Stimulated activated CD8-positive, alpha-beta memory T cell treated with anti-CD3 and anti-CD28 coated beads, Interleukin-7, amount 100 ng/mL, for 1 hour (primary cell): ENCODE measurements around the gene HMOX2.

ENCODE experiments used
- DNase-seq, 2 donors: peaks; one replicate each; pipeline ENCODE4 v3.0.0-alpha.2; 2020; ENCODE audit warnings: low read depth in 2 of 2

HMOX2 gene

DNA sequence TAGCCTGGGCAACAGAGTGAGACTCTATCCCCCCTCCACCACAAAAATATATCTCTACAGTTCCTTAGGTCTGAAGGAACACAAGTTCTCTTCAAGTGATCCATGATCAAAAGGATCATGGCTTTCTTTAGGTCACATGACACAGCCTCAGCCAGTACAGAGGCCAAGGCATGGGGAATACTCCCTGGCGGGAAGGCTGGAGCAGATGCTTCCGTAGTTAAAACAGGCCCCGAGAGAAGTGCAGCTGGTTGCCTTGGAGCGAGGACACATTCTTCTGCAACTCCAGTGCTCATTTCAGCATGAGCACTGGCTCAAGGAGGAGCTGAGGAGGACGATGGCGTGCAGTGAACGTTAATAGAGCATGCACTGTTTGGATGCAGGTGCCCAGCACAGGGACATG, 48.9 kb downstream of the HMOX2 start:
- DNase-seq = no peak

DNA sequence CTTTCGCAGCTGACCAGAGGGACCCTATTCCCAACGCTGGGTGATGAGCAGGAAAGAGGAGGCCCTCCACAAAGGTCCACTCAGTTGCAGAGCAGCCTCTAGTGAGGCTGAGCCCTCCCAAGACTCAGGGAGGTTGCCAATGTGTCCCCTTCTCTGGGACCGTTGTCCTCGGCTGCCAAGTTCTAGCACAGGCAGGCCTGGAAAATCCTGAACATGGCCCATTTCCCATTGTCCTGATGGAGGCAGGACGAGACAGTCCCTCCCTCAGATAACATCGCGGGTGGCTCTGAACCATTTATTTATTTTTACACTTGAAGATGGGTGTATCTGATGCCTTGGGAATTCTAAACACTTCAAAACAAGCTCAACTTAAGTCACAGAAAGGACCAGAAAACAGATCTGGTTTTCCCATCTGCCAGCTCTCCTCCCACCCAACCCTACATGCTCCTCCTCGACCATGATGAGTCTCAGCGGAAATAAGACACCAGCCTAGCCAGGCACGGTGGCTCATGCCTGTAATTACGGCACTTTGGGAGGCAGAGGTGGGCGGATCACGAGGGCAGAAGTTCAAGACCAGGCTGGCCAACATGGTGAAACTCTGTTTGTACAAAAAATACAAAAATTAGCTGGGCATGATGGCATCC, 49.6 kb downstream of the HMOX2 start:
- DNase-seq = no peak

- no peak for DNase-seq
These were observed 53.2 kb downstream of the HMOX2 start for GRCh38 chr16:4529085-4530060.

DNA sequence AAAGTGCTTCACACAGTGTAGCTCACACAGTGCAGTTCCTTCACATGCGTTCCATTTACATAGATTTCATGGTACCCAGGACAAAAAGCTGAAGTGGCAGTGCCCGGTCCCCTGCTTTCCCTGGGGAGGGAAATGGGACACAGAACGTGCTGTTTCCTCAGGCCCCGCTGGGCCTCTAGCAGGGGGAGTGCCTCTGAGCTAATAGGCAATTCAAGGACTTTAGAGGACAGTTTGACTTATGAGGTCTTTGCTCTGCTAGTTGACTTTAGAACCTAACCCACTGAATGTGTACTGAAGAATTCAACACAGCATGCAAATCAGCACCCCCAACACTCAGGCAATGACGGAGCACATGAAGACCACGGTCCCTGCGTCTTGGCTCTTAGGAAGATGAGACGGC, 55.6 kb downstream of the HMOX2 start:
- DNase-seq = no peak

- no peak for DNase-seq
These were observed 56.0 kb downstream of the HMOX2 start for GRCh38 chr16:4532238-4532637.

DNA sequence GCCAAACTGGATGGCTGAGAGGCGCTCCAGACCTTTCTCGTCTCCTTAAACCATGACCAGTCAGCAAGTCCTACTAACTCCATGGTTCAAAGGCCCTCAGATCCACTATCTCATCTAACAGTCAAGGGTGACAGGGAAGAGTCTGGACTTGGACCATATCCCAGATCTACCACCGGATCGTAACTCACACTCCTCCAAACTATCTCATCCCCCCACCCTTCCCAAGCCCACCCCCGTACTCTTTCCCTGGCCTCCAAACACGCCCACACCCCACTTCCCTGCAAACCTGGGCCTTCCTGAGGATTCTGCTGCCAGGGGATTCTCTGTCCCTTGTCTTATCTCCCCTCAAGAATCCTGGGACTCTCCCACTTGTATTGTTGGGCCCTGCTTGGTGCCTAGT, 57.3 kb downstream of the HMOX2 start:
- DNase-seq = no peak

DNA sequence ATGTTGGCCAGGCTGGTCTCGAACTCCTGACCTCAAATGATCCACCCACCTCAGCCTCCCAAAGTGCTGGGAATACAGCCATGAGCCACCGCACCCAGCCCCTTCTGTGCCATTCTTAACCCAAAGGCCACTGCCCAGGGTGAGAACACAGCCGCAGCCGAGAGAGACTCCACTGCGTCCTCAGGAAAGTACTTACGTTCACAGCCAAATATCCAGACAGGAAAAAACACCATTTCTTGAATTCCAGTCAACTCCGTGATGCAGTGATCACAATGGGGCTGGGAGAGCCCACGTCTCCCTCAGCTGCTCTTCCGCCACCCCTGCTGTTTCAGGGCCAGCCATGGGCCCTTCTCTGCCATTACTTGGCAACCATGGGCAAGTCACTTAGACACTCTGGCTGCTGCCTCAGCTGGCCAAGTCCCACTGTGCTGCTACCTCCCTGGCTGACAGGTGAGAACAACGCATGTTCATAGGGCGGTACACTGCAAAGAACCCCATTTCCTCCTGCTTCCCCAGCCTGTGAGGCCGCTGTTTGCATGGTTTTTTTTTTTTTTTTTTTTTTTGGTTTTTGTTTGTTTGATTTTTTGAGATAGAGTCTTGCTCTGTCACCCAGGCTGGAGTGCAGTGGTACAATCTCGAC, 58.1 kb downstream of the HMOX2 start:
- no peak for DNase-seq

GRCh38 chr16:4535627-4536108, 59.5 kb downstream of the HMOX2 start:
- DNase-seq = no peak

DNA sequence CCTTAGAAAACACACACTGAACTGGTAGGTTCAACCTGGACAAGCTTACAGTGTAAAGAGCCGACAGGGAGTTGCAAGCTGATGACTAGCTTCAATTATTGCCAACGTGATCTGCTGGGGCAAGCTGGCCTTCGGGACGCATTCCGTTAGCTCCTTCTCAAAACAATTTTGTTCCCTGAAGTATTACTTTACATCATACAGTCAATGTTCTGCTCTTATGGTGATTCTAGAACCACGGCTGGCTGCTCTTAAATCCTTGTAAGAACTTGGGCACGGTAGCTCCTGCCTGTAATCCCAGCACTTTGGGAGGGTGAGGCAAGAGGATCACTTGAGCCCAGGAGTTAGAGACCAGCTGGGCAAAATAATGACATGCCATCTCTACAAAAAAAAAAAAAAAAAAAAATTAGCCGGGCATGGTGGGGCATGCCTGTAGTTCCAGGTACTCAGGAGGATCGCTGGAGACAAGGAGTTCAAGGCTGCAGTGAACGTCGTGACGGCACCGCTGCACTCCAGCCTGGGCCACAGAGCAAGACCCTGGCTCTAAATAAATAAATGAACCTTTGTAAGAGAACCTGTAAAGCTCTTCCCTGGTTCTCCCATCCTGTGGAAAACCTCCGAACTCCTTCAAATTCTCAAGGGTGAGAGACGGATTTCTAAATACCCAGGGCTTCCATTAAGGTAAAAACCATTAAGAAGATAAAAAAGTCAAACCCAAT, 60.4 kb downstream of the HMOX2 start:
- no peak for DNase-seq

- no peak for DNase-seq
These were observed 61.5 kb downstream of the HMOX2 start for GRCh38 chr16:4537376-4538343.

GRCh38 chr16:4538350-4539235, 62.4 kb downstream of the HMOX2 start, which contains the start of gene CDIP1:
TSS of gene CDIP1 (minus strand) at chr16:4538773. CDS start at chr16:4514130, 24,643 bp downstream.
- peak; percentile 87 to 92 for DNase-seq

- DNase-seq = no peak
These were observed 63.6 kb downstream of the HMOX2 start for GRCh38 chr16:4539716-4540284.

DNA sequence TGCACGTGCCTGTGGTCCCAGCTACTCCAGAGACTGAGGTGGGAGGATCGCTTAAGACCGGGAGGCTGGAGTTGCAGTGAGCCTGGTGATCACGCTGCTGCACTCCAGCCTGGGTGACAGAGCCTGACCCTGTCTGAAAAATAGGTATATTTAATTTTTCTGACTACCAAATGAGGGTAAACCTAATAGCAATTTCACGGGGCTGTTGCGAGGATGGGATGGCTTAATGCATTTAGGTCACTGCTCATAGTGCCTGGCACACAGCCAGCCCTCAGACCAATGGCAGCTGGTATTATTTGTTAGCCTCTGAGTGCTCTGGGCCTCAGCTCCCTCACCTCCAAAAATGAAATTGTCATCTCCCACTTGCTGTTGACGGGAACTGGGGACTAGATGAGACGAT, 68.3 kb downstream of the HMOX2 start:
- DNase-seq = no peak

DNA sequence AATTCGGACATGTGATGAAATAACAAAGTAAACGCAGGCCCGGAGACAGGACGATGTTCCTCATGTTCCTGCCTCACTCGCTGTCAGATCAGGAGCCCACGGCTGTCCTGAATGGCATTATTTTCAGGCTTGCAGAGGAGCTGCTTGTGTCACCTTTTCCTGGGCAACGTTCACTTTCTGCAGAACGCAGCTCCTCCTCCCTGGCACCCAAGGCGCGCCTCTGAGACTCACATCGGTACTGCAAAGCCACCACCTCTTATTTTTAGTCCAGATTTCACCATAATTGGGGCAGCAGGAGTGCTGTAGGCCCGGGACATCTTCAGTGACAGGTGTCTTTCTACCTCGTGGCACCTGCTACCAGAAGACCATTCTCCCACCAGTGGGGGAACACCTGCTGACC, 71.9 kb downstream of the HMOX2 start:
- no peak for DNase-seq

- DNase-seq = no peak
These were observed 74.4 kb downstream of the HMOX2 start for GRCh38 chr16:4550591-4550990.

DNA sequence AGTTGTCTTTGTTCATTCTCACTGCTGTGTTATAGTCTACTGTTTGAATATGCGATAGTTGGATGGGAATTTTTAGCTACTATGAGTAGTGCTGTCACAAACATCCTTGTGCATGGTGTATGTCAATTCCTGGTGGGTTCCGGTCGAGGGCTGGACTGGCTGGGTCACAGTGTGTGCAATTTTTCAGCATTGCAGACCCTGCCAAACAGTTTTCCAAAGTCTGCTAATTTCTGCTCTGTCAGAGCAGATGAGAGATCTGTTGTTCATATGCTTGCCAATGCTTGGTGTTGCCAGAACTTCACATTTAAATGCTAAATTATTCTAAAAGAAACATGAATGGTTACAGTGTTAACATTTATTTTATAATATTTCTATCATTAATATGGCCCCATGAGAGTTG, 76.3 kb downstream of the HMOX2 start:
- no peak for DNase-seq

DNA sequence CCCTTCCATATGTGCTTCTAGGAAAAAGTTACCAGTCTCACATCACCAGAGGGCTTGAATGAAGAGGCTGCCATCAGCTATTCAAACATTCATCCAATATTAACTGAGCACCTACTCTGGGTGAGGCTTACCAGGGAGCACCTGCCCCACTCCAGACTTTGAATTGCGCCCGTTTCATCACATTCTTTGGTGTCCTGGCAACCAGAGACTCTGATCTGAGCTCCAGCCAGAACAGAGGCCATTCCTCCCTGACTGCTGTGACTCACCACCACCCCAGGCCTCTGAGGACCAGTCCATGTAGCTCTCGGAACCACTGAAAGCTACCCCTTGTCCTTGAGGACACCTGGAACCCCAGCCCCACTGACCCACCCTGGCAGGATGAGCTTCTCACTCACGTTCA, 79.9 kb downstream of the HMOX2 start, which contains the start of gene C16orf96:
TSS of gene C16orf96 (plus strand) at position 229 of the 400 bp plus-strand sequence. CDS start at position 379, 150 bp downstream.
- no peak for DNase-seq

DNA sequence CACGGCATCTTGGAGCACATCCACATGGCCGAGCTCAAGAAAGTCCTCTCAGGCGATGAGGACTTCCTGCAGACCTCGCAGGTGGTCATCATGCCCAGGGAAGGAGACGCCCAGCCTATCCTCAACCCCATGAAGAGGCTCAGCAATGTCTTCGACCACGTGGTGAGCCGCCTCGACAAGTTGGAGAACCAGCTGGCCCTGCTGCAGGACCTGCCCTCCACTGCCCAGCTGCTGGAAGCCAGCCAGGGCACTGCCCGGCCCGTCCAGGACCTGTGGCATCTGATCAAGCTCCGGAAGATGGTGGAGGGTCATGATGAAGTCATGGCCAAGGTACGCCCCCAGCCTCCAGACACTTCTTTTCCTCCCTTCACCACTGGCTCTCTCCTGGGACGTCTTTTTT, 80.4 kb downstream of the HMOX2 start:
- DNase-seq = no peak

GRCh38 chr16:4557973-4558372, 81.8 kb downstream of the HMOX2 start:
- no peak for DNase-seq
